22Rv1 (cell line): ENCODE results near the gene SMIM14.

Experiments
- CTCF ChIP-seq: fragments of 450-650 bp; IDR thresholded peaks from 2 replicates; pipeline ENCODE4 v1.5.1; 2017; ENCODE audit warnings: mild to moderate bottlenecking
- ZFX ChIP-seq: fragments of 450-650 bp; IDR thresholded peaks from 2 replicates; pipeline ENCODE4 v1.6.1; 2017; ENCODE audit warnings: antibody characterized with exemption, borderline replicate concordance

GRCh38 chr4:39574946-39575345 lies 63.7 kb downstream of the SMIM14 start:
- TF ChIP-seq CTCF: no peak
- TF ChIP-seq ZFX: no peak
